H9 (cell line): Measurements from ENCODE around the gene FCGBP. TPM values are rescaled to one million over a fixed set of nuclear protein-coding genes. Genes with fewer than 3 reads are reported as not detected.
A peak's percentile ranks its signal among the peaks of the same experiment; 100 is the strongest.

Experiments
- DNase-seq: peaks from one replicate; pipeline ENCODE4 v3.0.0-alpha.2; 2017
- H2AFZ ChIP-seq: one replicate; pipeline ENCODE4 v1.6.1; 2013; ENCODE audit warnings: mild to moderate bottlenecking, low read length, control low read depth, moderate library complexity
- H2AK5ac ChIP-seq: 2 replicates; pipeline ENCODE4 v1.6.1; 2013; ENCODE audit warnings: low read length, control low read depth, mixed read lengths; ENCODE audit not compliant: insufficient read length
- H2BK120ac ChIP-seq: one replicate; pipeline ENCODE4 v1.6.1; 2013; ENCODE audit warnings: low read depth, mild to moderate bottlenecking, low read length, control low read depth, inconsistent platforms; ENCODE audit not compliant: poor library complexity, severe bottlenecking
- H2BK12ac ChIP-seq: 2 replicates; pipeline ENCODE4 v1.6.1; 2013; ENCODE audit warnings: low read length, control low read depth, mixed read lengths, low read depth; ENCODE audit not compliant: insufficient read length
- H2BK15ac ChIP-seq: 2 replicates; pipeline ENCODE4 v1.6.1; 2013; ENCODE audit warnings: low read depth, low read length, control low read depth
- H2BK20ac ChIP-seq: one replicate; pipeline ENCODE4 v1.6.1; 2013; ENCODE audit warnings: low read depth, mild to moderate bottlenecking, low read length, control low read depth, inconsistent platforms; ENCODE audit not compliant: poor library complexity, severe bottlenecking
- H2BK5ac ChIP-seq: 2 replicates; pipeline ENCODE4 v1.6.1; 2013; ENCODE audit warnings: low read length, control low read depth, mixed read lengths; ENCODE audit not compliant: insufficient read length
- H3K14ac ChIP-seq: 2 replicates; pipeline ENCODE4 v1.6.1; 2013; ENCODE audit warnings: low read length, control low read depth; ENCODE audit not compliant: insufficient read depth
- H3K18ac ChIP-seq: 2 replicates; pipeline ENCODE4 v1.6.1; 2013; ENCODE audit warnings: low read depth, mild to moderate bottlenecking, mixed read lengths, low read length, control low read depth; ENCODE audit not compliant: insufficient read length
- H3K23ac ChIP-seq: 2 replicates; pipeline ENCODE4 v1.6.1; 2013; ENCODE audit warnings: low read length, control low read depth, mixed read lengths, low read depth; ENCODE audit not compliant: insufficient read length
- H3K23me2 ChIP-seq: 2 replicates; pipeline ENCODE4 v1.6.1; 2013; ENCODE audit warnings: low read depth, mild to moderate bottlenecking, mixed read lengths, low read length, control low read depth; ENCODE audit not compliant: insufficient read length, poor library complexity, severe bottlenecking
- H3K27ac ChIP-seq: 2 replicates; pipeline ENCODE4 v1.5.1; 2013; ENCODE audit warnings: low read length, control low read depth, mixed read lengths, low read depth; ENCODE audit not compliant: insufficient read length
- H3K27me3 ChIP-seq: 2 replicates; pipeline ENCODE4 v1.6.1; 2013; ENCODE audit warnings: low read length, control low read depth, inconsistent platforms; ENCODE audit not compliant: insufficient read depth
- H3K4ac ChIP-seq: 2 replicates; pipeline ENCODE4 v1.6.1; 2013; ENCODE audit warnings: low read depth, mild to moderate bottlenecking, control low read depth, inconsistent platforms, low read length, moderate library complexity
- H3K4me1 ChIP-seq: 2 replicates; pipeline ENCODE4 v1.6.1; 2013; ENCODE audit warnings: low read length, control low read depth, inconsistent platforms; ENCODE audit not compliant: insufficient read depth
- H3K4me2 ChIP-seq: 2 replicates; pipeline ENCODE4 v1.6.1; 2013; ENCODE audit warnings: low read length, control low read depth, mixed read lengths; ENCODE audit not compliant: insufficient read length, insufficient read depth
- H3K56ac ChIP-seq: 2 replicates; pipeline ENCODE4 v1.6.1; 2013; ENCODE audit warnings: low read depth, mild to moderate bottlenecking, mixed read lengths, low read length, control low read depth; ENCODE audit not compliant: insufficient read length
- H3K79me1 ChIP-seq: 2 replicates; pipeline ENCODE4 v1.6.1; 2013; ENCODE audit warnings: low read depth, mild to moderate bottlenecking, moderate library complexity, low read length, control low read depth, inconsistent platforms; ENCODE audit not compliant: insufficient read depth, poor library complexity, severe bottlenecking
- H3K79me2 ChIP-seq: 2 replicates; pipeline ENCODE4 v1.6.1; 2013; ENCODE audit warnings: low read length, control low read depth, inconsistent platforms; ENCODE audit not compliant: insufficient read depth
- H3K9ac ChIP-seq: 2 replicates; pipeline ENCODE4 v1.6.1; 2013; ENCODE audit warnings: low read length, control low read depth, mixed read lengths; ENCODE audit not compliant: insufficient read length; ENCODE audit errors: extremely low read depth
- H3K9me3 ChIP-seq: one replicate; pipeline ENCODE4 v1.6.1; 2013; ENCODE audit warnings: low read depth, low read length, inconsistent platforms; ENCODE audit not compliant: control insufficient read depth
- H3T11ph ChIP-seq: one replicate; pipeline ENCODE4 v1.6.1; 2013; ENCODE audit warnings: mild to moderate bottlenecking, low read length, control low read depth, inconsistent platforms
- H4K20me1 ChIP-seq: one replicate; pipeline ENCODE4 v1.6.1; 2013; ENCODE audit not compliant: control insufficient read depth, insufficient read length, insufficient read depth
- H4K5ac ChIP-seq: 2 replicates; pipeline ENCODE4 v1.6.1; 2013; ENCODE audit warnings: low read depth, mild to moderate bottlenecking, mixed read lengths, low read length, control low read depth; ENCODE audit not compliant: insufficient read length
- H4K8ac ChIP-seq: replicated peaks from 2 replicates; pipeline ENCODE4 v1.6.1; 2013; ENCODE audit warnings: low read length, control low read depth, mixed read lengths, low read depth; ENCODE audit not compliant: insufficient read length
- H4K91ac ChIP-seq: 2 replicates; pipeline ENCODE4 v1.6.1; 2013; ENCODE audit warnings: low read depth, mild to moderate bottlenecking, moderate library complexity, mixed read lengths, low read length, control low read depth; ENCODE audit not compliant: insufficient read length
- H3K27ac Mint-ChIP-seq, 3 experiments: 2 replicates in 2 of 3; 3 replicates in 1 of 3; pipeline ENCODE4 v1.8.0; 2020 to 2021; ENCODE audit warnings: mixed read lengths in 3 of 3, mild to moderate bottlenecking in 1 of 3, moderate library complexity in 1 of 3
- H3K27me3 Mint-ChIP-seq: 2 replicates; pipeline ENCODE4 v1.8.0; 2021; ENCODE audit warnings: low read depth, mild to moderate bottlenecking, moderate library complexity, mixed read lengths
- H3K36me3 Mint-ChIP-seq, 3 experiments: 2 replicates in 2 of 3; 3 replicates in 1 of 3; pipeline ENCODE4 v1.8.0; 2020 to 2021; ENCODE audit warnings: low read depth in 3 of 3, mixed read lengths in 3 of 3; ENCODE audit not compliant: insufficient read depth in 1 of 3
- H3K4me1 Mint-ChIP-seq, 2 experiments: 2 replicates each; pipeline ENCODE4 v1.8.0; 2020; ENCODE audit warnings: mixed read lengths in 2 of 2
- H3K4me3 Mint-ChIP-seq, 2 experiments: 2 replicates in 1 of 2; 3 replicates in 1 of 2; pipeline ENCODE4 v1.8.0; 2020 to 2021; ENCODE audit warnings: mild to moderate bottlenecking in 2 of 2, mixed read lengths in 2 of 2, moderate library complexity in 1 of 2
- H3K9me3 Mint-ChIP-seq, 2 experiments: 2 replicates in 1 of 2; 3 replicates in 1 of 2; pipeline ENCODE4 v1.8.0; 2020; ENCODE audit warnings: mild to moderate bottlenecking in 2 of 2, mixed read lengths in 2 of 2, moderate library complexity in 1 of 2
- WGBS: extraction: QIAGEN DNeasy Blood & Tissue Kit; methylation state at CpG from one replicate; pipeline ENCODE4 v1.1.7; 2013; ENCODE audit warnings: missing lambda C conversion rate, low lambda C conversion rate, mixed read lengths; ENCODE audit not compliant: insufficient read length; ENCODE audit errors: extremely low coverage; 5-methylcytosine and 5-hydroxymethylcytosine counted together
- total RNA-seq: library from RNA; stranded (reverse); gene quantifications from 2 replicates; pipeline ENCODE4 v1.2.1, GENCODE V29; 2021
- TF ChIP-seq, protein P1 (sequence below): fragments of 200-600 bp; sonication (generic); conservative IDR thresholded peaks from 3 replicates; pipeline ENCODE4 v1.8.0; 2021; ENCODE audit warnings: antibody characterized with exemption, mild to moderate bottlenecking

The FCGBP gene
- total RNA-seq, 1 experiment from 2014 or later = 0.13 TPM

- H3K4me2 ChIP-seq = no peak overlapping the region
- H4K91ac ChIP-seq = no peak overlapping the region
- TF ChIP-seq, protein P1, sequence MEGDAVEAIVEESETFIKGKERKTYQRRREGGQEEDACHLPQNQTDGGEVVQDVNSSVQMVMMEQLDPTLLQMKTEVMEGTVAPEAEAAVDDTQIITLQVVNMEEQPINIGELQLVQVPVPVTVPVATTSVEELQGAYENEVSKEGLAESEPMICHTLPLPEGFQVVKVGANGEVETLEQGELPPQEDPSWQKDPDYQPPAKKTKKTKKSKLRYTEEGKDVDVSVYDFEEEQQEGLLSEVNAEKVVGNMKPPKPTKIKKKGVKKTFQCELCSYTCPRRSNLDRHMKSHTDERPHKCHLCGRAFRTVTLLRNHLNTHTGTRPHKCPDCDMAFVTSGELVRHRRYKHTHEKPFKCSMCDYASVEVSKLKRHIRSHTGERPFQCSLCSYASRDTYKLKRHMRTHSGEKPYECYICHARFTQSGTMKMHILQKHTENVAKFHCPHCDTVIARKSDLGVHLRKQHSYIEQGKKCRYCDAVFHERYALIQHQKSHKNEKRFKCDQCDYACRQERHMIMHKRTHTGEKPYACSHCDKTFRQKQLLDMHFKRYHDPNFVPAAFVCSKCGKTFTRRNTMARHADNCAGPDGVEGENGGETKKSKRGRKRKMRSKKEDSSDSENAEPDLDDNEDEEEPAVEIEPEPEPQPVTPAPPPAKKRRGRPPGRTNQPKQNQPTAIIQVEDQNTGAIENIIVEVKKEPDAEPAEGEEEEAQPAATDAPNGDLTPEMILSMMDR = no peak
- H4K20me1 ChIP-seq = no peaks in the 10 kb centered on the region
- H3K56ac ChIP-seq = no peak overlapping the region
- H2BK15ac ChIP-seq = no peak overlapping the region
- no peak overlapping the region for H3K23ac ChIP-seq
- no peaks in the 10 kb centered on the region for H3K36me3 Mint-ChIP-seq
- no peak overlapping the region for H4K5ac ChIP-seq
- no peak overlapping the region for H3K14ac ChIP-seq
- H2BK12ac ChIP-seq = no peak overlapping the region
- H3K4me1 Mint-ChIP-seq = peaks cover 8 to 10% of the 10 kb centered on the region in 2 experiments; a peak in 3 of 4 replicates
- no peak overlapping the region for H3K18ac ChIP-seq
- peak overlapping the region; percentile 45 for H2BK20ac ChIP-seq
- no peaks in the 10 kb centered on the region for H3K79me2 ChIP-seq
- H3K4me3 Mint-ChIP-seq = no peak overlapping the region
- no peaks in the 10 kb centered on the region for H3K9me3 ChIP-seq
- H3K79me1 ChIP-seq = no peaks in the 10 kb centered on the region
- H3K4ac ChIP-seq = no peak overlapping the region
- H3K23me2 ChIP-seq = no peaks in the 10 kb centered on the region
- no peak overlapping the region for H3T11ph ChIP-seq
- DNase-seq = no peak
- no peak overlapping the region for H2BK5ac ChIP-seq
- H3K27me3 ChIP-seq = no peaks in the 10 kb centered on the region
- no peaks in the 10 kb centered on the region for H3K27me3 Mint-ChIP-seq
- WGBS = no CpG with 5 or more reads among the region's 4 CpGs
- H3K9ac ChIP-seq = no peak overlapping the region
- no peaks in the 10 kb centered on the region for H3K4me1 ChIP-seq
- no peak overlapping the region for H3K27ac ChIP-seq
- H2AK5ac ChIP-seq = no peak overlapping the region
- H4K8ac ChIP-seq = no peak overlapping the region
- H2AFZ ChIP-seq = no peak overlapping the region
- no peak overlapping the region for H2BK120ac ChIP-seq
- no peak overlapping the region for H3K27ac Mint-ChIP-seq
- H3K9me3 Mint-ChIP-seq = peaks cover 0 to 2% of the 10 kb centered on the region in 2 experiments; a peak in 1 of 5 replicates
These were observed 7.9 kb upstream of the FCGBP start for GRCh38 chr19:39942366-39942730.
